Caki2 (cell line): ENCODE measurements around the gene USF3. TPM values are rescaled to one million over a fixed set of nuclear protein-coding genes. Genes with fewer than 3 reads are reported as not detected.
A peak's percentile ranks its signal among the peaks of the same experiment; 100 is the strongest.

Source experiments
- DNase-seq: peaks from one replicate; pipeline ENCODE4 v3.0.0-alpha.2; 2015; ENCODE audit warnings: low read depth
- in situ Hi-C: cut with HindIII; loops from 2 replicates; pipeline ENCODE4 v1.10.0; 2016; ENCODE audit warnings: low sequenced_read_pairs, low pct_unique_long_range_greater_than_20kb, mixed read lengths
- total RNA-seq: library from RNA; depleted of rRNA; stranded (reverse); fragments of >200 nt; shearing (Covaris generic); gene quantifications from 2 replicates; pipeline ENCODE4 v1.2.3, GENCODE V29; 2014; ENCODE audit warnings: low replicate concordance; rRNA removed

The USF3 gene
- 0.44 and 1.3 TPM in 2 replicates for total RNA-seq

GRCh38 chr3:113695786-113696645 lies at the start of gene USF3:
TSS of gene USF3 (minus strand) at chr3:113696642. CDS start at chr3:113674878, 21,764 bp downstream.
- in situ Hi-C loops, result no loop called here
- peak; percentile 63 for DNase-seq

DNA sequence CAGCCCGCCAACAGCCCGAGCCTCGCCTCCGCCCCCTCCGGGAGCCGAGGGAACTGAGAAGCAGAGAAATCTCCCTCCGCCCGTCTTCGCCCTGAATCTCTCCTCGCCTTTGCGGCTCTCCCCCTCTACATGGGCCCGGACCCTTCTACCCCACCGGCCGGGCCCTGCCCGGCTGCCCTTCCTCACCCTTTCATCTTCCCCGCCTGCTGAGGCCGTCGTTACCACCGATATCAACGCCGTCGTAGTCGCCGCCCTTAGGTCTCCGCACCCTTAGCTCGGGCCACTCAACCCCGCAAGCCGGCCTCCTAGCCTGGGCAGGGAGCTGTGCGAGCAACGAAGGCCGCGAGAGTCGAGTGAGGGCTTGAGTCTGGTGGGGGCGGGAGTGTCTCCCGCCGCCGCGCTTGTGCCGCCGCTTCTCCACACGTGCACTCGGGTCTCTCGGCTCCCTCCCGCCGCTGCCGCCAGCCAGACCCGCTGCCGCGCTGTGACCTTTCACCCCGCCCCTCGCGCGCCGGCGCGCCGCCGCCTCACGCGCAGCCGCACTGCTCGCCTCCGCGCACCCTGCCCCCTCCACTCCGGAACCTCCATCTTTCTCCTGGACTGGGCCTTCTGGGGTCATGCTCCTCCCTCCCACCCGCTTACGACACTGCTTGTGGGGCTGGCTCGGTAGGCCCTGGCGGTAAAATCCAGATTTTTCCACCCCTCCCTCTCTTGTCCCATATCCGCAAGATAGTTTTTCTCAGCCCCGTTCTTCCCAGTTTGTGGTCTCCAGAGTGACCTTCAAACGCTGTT lies 49.5 kb upstream of the USF3 start, which contains the start of gene NAA50:
TSS of gene NAA50 (minus strand) at position 494 of the 792 bp plus-strand sequence. CDS start at position 194, 300 bp downstream.
- in situ Hi-C loops, result no loop called here

GRCh38 chr3:113744941-113745755 lies 48.7 kb upstream of the USF3 start:
- DNase-seq, result peak; percentile 77
- in situ Hi-C loops, result no loop called here

More for the DNA sequence above, 49.5 kb upstream of the USF3 start, which contains the start of gene NAA50:
- DNase-seq, result peak; percentile 84

- no peak for DNase-seq
- in situ Hi-C loops, result no loop called here
Observed at GRCh38 chr3:113743006-113743630, 46.7 kb upstream of the USF3 start.

GRCh38 chr3:113741620-113742019 lies 45.2 kb upstream of the USF3 start:
- DNase-seq, result no peak
- in situ Hi-C loops, result no loop called here

DNA sequence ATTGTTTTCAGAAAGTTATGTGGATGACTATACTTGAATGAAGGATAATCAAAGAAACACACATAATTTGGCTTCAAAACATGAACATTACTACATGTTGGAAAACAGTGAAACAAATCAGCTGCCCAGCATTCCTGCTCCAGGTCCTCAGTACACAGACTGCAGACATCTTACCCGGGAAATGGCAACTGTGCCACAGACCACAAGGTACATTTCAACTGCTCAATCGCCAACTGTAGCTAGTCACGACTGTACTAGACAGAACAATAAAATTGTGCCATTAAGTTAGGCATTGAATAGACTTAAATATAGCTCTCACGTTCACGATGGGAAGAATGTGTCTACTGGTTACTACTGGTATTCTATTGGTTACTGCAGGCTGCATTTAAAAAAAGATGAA lies 44.6 kb upstream of the USF3 start:
- in situ Hi-C loops, result no loop called here
- no peak for DNase-seq

- peak; percentile 24 for DNase-seq
- in situ Hi-C loops, result no loop called here
Observed at GRCh38 chr3:113736548-113737089, 40.2 kb upstream of the USF3 start.

DNA sequence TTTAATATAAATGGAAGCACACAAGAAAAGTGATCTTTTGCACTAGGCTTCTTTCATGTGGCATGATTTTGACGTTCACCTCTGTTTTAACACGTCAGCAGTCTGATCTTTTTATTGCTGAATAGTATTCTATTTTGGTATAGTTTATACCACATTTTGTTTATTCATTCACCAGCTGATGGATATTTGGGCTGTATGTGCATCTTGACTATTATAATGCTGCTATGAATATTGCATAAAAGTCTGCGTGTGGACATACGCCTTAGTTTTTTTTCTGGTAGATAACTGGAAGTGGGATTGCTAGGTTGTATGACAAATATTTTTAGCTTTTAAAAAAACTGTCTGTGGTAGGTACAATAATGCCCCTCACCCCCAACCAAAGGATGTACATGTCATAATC lies 35.3 kb upstream of the USF3 start:
- no peak for DNase-seq
- in situ Hi-C loops, result no loop called here

DNA sequence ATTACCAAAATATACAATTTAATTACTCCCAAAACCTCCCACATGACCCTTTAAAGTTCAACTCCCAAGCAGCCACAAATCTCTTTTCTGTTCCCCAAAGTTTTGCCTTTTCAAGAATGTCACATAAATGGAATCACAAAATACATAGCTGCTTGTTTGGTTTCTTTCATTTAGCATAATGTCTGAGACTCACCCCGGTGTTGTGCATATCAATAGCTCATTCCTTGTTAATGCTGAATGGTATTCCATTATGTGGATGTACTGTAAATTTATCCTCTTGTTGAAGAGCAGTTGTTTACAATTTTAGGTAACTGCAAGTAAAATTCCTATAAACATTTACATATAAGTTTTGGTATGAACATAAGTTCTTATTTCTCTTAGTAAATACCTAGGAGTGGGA lies 34.1 kb upstream of the USF3 start:
- in situ Hi-C loops, result no loop called here
- no peak for DNase-seq

- in situ Hi-C loops, result no loop called here
- no peak for DNase-seq
Observed at GRCh38 chr3:113728661-113729060, 32.2 kb upstream of the USF3 start.

GRCh38 chr3:113721636-113722035 lies 25.2 kb upstream of the USF3 start:
- in situ Hi-C loops, result no loop called here
- no peak for DNase-seq

DNA sequence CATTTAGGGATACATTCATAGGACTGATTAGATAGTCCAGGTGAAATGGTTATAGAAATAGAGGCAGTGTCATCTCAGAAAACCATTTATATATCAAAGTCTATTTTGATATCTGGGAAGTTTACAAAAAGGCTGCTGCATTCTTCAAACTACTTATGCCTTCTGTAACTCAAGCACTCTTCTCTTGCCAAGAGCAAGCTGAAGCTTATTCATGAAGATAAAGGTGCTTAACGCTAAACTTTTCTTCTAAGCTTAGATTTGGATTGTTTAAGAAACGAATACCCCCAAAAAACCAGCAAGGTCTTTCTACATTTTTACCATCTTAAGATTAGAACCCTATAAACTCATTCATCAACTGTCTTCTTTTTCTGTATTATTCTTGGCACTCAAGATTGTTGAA lies 23.3 kb upstream of the USF3 start:
- in situ Hi-C loops, result no loop called here
- no peak for DNase-seq

GRCh38 chr3:113719294-113719693 lies 22.9 kb upstream of the USF3 start:
- in situ Hi-C loops, result no loop called here
- no peak for DNase-seq

DNA sequence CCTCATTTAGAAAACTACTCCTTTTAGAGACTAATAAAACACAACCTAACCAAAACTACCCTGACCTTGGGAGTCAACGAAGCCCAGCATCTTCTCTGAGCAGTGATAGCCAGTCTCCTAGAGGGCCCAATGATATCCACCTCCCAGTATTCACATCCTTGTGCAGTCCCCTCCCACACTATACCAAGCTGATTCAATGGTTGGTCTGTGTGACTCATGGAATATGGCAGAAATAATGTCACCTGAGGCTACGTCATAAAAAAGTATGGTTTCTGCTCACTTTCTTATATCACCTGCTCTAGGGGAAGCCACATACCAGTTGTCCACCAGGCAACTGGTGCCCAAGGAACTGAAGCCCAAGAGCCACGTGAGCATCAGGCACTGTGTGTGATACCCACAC lies 21.4 kb upstream of the USF3 start:
- DNase-seq, result no peak
- in situ Hi-C loops, result no loop called here

DNA sequence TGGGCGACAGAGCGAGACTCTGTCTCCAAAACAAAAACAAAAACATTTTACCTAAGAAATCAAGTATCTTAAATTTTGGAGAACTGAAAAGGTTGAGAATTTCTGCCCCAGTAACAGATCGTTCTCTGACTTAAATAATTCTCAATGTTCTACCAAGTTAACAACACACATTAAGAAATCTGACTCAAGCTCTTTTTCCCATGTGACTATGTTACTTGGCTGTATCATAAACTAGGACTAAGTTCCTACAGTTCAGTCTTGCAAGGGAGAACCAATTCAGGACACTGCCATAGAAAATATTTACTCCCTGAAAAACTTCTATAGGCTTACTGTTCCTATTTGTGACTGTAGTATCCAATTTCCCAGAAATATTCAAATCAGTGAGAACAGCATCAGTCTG lies 20.9 kb upstream of the USF3 start:
- DNase-seq, result no peak
- in situ Hi-C loops, result no loop called here

DNA sequence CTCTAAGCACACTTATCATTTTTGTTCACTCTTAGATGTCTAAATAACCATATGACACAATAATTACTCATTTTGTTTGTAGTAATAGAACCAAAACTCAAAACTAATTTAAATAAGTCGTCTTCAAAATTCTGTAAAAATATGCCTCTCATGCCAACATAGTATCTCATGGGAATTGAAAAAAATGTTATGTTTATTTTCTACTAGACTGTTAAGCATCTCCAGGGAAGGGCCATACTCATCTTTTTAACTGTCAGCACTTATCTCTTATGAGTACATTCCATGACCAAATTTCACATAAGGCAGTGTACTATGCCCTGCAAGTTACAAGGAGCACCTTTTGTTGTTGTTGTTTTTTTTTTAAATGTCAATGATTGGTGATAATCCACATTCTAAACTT lies 18.3 kb upstream of the USF3 start:
- in situ Hi-C loops, result no loop called here
- no peak for DNase-seq

GRCh38 chr3:113712129-113712528 lies 15.7 kb upstream of the USF3 start:
- DNase-seq, result no peak
- in situ Hi-C loops, result no loop called here

DNA sequence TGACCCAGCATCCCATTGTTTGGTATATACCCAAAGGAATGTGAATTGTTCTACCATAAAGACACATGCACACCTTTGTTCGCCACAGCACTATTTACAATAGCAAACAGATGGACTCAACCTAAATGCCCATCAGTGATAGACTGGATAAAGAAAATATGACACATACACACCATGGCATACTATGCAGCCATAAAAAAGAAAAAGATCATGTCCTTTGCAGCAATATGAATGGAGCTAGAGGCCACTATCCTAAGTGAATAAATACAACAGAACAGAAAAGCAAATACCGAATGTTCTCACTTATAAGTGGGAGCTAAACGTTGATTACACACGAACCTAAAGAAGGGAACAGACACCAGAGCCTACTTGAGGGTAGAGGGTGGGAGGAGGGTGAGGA lies 11.4 kb upstream of the USF3 start:
- in situ Hi-C loops, result no loop called here
- DNase-seq, result no peak
